ENCODE measurements around the gene NEDD4.

- no peak for TF ChIP-seq CTCF (IDR thresholded peaks at IDR 0.05; ENCODE audit: low read depth, low read length, poor library complexity, severe bottlenecking)
- no peak for TF ChIP-seq EZH2phosphoT487 (IDR thresholded peaks at IDR 0.05; ENCODE audit: borderline replicate concordance, low read length)
Observed at GRCh38 chr15:55819397-55820034, 173.9 kb downstream of the NEDD4 start.
